Measurements from ENCODE around the gene EVI2A.

DNA sequence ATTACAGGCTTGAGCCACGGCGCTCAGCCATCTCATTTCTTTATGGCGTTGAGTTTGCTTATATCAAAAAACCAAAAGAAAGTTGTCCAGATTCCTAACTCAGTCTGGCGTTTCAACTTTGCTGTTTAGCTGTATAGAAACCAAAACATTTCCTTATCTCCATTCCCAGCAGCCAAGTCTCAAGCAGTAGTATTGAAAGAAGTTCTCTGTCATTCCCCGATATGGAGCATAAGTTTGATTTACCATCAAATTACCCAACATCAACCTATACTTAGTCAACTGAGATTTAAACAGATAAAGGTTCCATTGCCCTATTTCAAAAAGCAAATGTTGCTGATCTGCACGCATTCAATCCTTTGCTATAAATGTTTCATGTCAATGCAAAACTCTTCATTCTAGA lies 42.6 kb upstream of the EVI2A start:
- TF ChIP-seq POLR2AphosphoS5 (IDR thresholded peaks at IDR 0.05; ENCODE audit: low read depth, low read length): no peak
- TF ChIP-seq POLR2A (IDR thresholded peaks at IDR 0.05; ENCODE audit: low read depth, low read length): no peak
